ENCODE results near the gene MEMO1. TPM values are rescaled to one million over a fixed set of nuclear protein-coding genes. Genes with fewer than 3 reads are reported as not detected.

The MEMO1 gene
- total and polyA plus RNA-seq, 2 of the 4 experiments (the other 2 are of a cell fraction) = 23.7 to 49.7 TPM

GRCh38 chr2:31893094-31893493 is 117.7 kb downstream of the MEMO1 start:
- ChIA-PET POLR2A (ENCODE audit: unreplicated experiment) (no interaction called here), CTCF (no interaction called here)
- dilution Hi-C loops (cut with HindIII; ENCODE audit: low sequenced_read_pairs, unreplicated experiment) (no loop called here), in situ Hi-C loops (cut with MboI; ENCODE audit: low sequenced_read_pairs) (no loop called here), intact Hi-C loops (cut with micrococcal nuclease) (no loop called here)
- no peak overlapping the region for H2AK5ac ChIP-seq (ENCODE audit: low read depth, low read length)
- H4K91ac ChIP-seq (ENCODE audit: insufficient read depth, low read depth, low read length) = no peak overlapping the region
- no peak overlapping the region for H4K8ac ChIP-seq (ENCODE audit: low read depth in 2 of 2, low read length in 2 of 2)
- H3K36me3 ChIP-seq (ENCODE audit: control insufficient read depth, insufficient read depth, low read length) = peaks cover 1% of the 10 kb centered on the region
- H2BK120ac ChIP-seq (ENCODE audit: low read depth, low read length) = no peak overlapping the region
- no peak overlapping the region for H3K9ac ChIP-seq (ENCODE audit: low read depth, low read length)
- peaks cover 0 to 10% of the 10 kb centered on the region in 2 experiments; a peak in 3 of 4 replicates for H3K79me1 ChIP-seq (ENCODE audit: low read depth in 1 of 2, low read length in 2 of 2)
- H2BK5ac ChIP-seq (ENCODE audit: low read depth, low read length, poor library complexity, severe bottlenecking) = no peak overlapping the region
- H3K4me3 ChIP-seq (ENCODE audit: insufficient read depth, low read depth, low read length) = no peak overlapping the region
- H3K27ac ChIP-seq (ENCODE audit: insufficient read depth, low read length) = no peak overlapping the region
- H3K14ac ChIP-seq (replicated peaks; ENCODE audit: low read depth, low read length) = no peak overlapping the region
- TF ChIP-seq CEBPB (IDR thresholded peaks at IDR 0.05; ENCODE audit: low read depth, low read length) = peak; percentile 59; the same call in 1 of the 2 replicates
- TF ChIP-seq RAD21 (IDR thresholded peaks at IDR 0.05; ENCODE audit: low read length) = no peak
- TF ChIP-seq ELK1 (IDR thresholded peaks at IDR 0.05; ENCODE audit: borderline replicate concordance, low read depth, low read length) = no peak
- TF ChIP-seq SMC3 (IDR thresholded peaks at IDR 0.05; ENCODE audit: low read depth, low read length) = no peak
- TF ChIP-seq BHLHE40 (IDR thresholded peaks at IDR 0.05; ENCODE audit: low read depth, low read length) = no peak
- no peaks in the 10 kb centered on the region for H3K27me3 ChIP-seq (ENCODE audit: control insufficient read depth, insufficient read depth, low read length)
- H2BK15ac ChIP-seq (ENCODE audit: low read depth, low read length) = no peak overlapping the region
- no peaks in the 10 kb centered on the region for H3K9me3 ChIP-seq (ENCODE audit: control insufficient read depth, insufficient read depth, low read length)
- no CpG with 5 or more reads among the region's 1 CpG for WGBS, 2 experiments (ENCODE audit: extremely low coverage in 2 of 2, insufficient read length in 1 of 2)
- H3K9me1 ChIP-seq (ENCODE audit: insufficient read depth, low read length) = no peaks in the 10 kb centered on the region
- DNase-seq (no peak), ATAC-seq (ENCODE audit: low read depth) (no peak)
- no TSS peak for BruUV-seq (replicated peaks)
- H4K20me1 ChIP-seq (ENCODE audit: insufficient read depth, low read length) = no peaks in the 10 kb centered on the region
- no peak overlapping the region for H2BK20ac ChIP-seq (ENCODE audit: low read depth, low read length)
- H2AFZ ChIP-seq (replicated peaks; ENCODE audit: low read length, poor library complexity) = no peak overlapping the region
- no peak overlapping the region for H4K5ac ChIP-seq (ENCODE audit: low read depth, low read length)
- H3K4me1 ChIP-seq (ENCODE audit: control insufficient read depth, insufficient read depth, low read length) = peaks cover 4% of the 10 kb centered on the region
- H2AK9ac ChIP-seq (replicated peaks; ENCODE audit: low read depth, low read length, poor library complexity) = no peak overlapping the region
- no peak overlapping the region for H3K56ac ChIP-seq (ENCODE audit: extremely low read depth, insufficient read depth, low read length)
- H3K4ac ChIP-seq (ENCODE audit: low read depth, low read length) = no peak overlapping the region
- H3K4me2 ChIP-seq (ENCODE audit: low read depth, low read length) = no peak overlapping the region
- no peak overlapping the region for H3K18ac ChIP-seq (ENCODE audit: low read depth, low read length)
- no peak overlapping the region for H3K23ac ChIP-seq (ENCODE audit: low read depth, low read length)

All from IMR-90 (cell line).